Adrenal gland (tissue), 12 donors: ENCODE data around the gene DLG4. TPM values are rescaled to one million over a fixed set of nuclear protein-coding genes. Genes with fewer than 3 reads are reported as not detected.
"Not testable (repeated sequence)": the region's sequence is repeated elsewhere in the genome, so short reads cannot be mapped to it uniquely, and the experiment has no call there.

ENCODE experiments used
- DNase-seq, 7 donors: peaks; one replicate each; pipeline ENCODE4 v3.0.0-alpha.2; 2019 to 2020
- H3K27ac ChIP-seq, 5 donors: fragments of 200-600 bp; sonication (generic) in 4 of 5; 1 replicate in 3 of 5; 2 replicates in 2 of 5; pipeline versions ENCODE4 v1.5.1 to v1.8.0; 2016 to 2020; ENCODE audit warnings: mild to moderate bottlenecking in 1 of 5
- H3K27me3 ChIP-seq: fragments of 200-600 bp; 2 replicates; pipeline ENCODE4 v1.8.0; 2021
- H3K36me3 ChIP-seq, 2 donors: fragments of 200-600 bp; replicated peaks in 1 of 2; 1 replicate in 1 of 2; 2 replicates in 1 of 2; pipeline versions ENCODE4 v1.5.1 to v1.8.0; 2018 to 2022
- H3K4me1 ChIP-seq, 2 donors: fragments of 200-600 bp; replicated peaks in 1 of 2; 1 replicate in 1 of 2; 2 replicates in 1 of 2; pipeline versions ENCODE4 v1.5.1 to v1.8.0; 2018 to 2021
- H3K4me3 ChIP-seq, 4 donors: fragments of 200-600 bp; sonication (generic) in 3 of 4; one replicate each; pipeline ENCODE4 v1.5.1; 2016 to 2018
- H3K9me3 ChIP-seq, 3 donors: fragments of 200-600 bp; sonication (generic) in 1 of 3; replicated peaks in 1 of 3; 1 replicate in 2 of 3; 2 replicates in 1 of 3; pipeline versions ENCODE4 v1.5.1 to v1.8.0; 2016 to 2021
- POLR2A ChIP-seq, 2 donors: fragments of 450-650 bp; IDR thresholded peaks; one replicate each; pipeline ENCODE4 v1.6.1; 2017; ENCODE audit warnings: antibody characterized with exemption in 2 of 2, mild to moderate bottlenecking in 2 of 2, moderate library complexity in 1 of 2
- WGBS, 4 donors: extraction: QIAGEN DNeasy Blood & Tissue Kit in 2 of 4; methylation state at CpG; one replicate each; pipeline versions ENCODE4 v1.1.5 to v1.1.7; 2013 to 2017; 5-methylcytosine and 5-hydroxymethylcytosine counted together
- intact Hi-C, 2 donors: fragments of 100-400 bp; cut with DNase I; formaldehyde crosslinking; loops; one replicate each; pipeline versions ENCODE4 v1.14.1 to v1.15.0; 2022 to 2023
- polyA plus RNA-seq, 3 donors: library from polyadenylated mRNA; stranded (reverse); fragments of 200-250 nt in 2 of 3; fragments of 350-450 nt in 1 of 3; fragmentation: Illumina TruSeq in 1 of 3; extraction: RNeasy Lipid Tissue Mini Kit (QIAGEN cat#74804) in 1 of 3; gene quantifications; one replicate each; pipeline ENCODE4 v1.2.3, GENCODE V29; 2013 to 2014
- total RNA-seq, 9 donors: library from RNA; depleted of rRNA in 4 of 9; stranded (reverse); fragments of >200 nt in 4 of 9; fragments of 120-200 nt in 1 of 9; fragmentation: NEBNext Ultra II Directional in 1 of 9; extraction: Animal tissue kit (Norgen Biotek cat#: 25700) in 1 of 9; gene quantifications; one replicate each; pipeline versions ENCODE4 v1.1.0 to v1.2.4, GENCODE V29; 2013 to 2023
- TF ChIP-seq, protein P1 (sequence below), 6 experiments: fragments of 450-650 bp in 4 of 6; fragments of 200-600 bp in 2 of 6; sonication (generic) in 1 of 6; IDR thresholded peaks; 1 replicate in 5 of 6; 2 replicates in 1 of 6; pipeline versions ENCODE4 v1.5.1 to v1.8.0; 2016 to 2021; ENCODE audit warnings: antibody characterized with exemption in 6 of 6, mild to moderate bottlenecking in 2 of 6, moderate library complexity in 1 of 6
- donor health status: healthy with polysubstance abuse.
- donor health status: Bipolar disorder and iron deficiency.
- donor health status: DM: yes; HTN: yes; CAD: no.
- donor health status: DM: no; HTN: no; CAD: no.
- donor health status: DM: no; HTN: no; CAD: no.
- donor health status: DM: yes; HTN: yes; CAD: no.

Gene DLG4
- total and polyA plus RNA-seq, 12 donors: 14.1 to 172 (median 30.5) TPM

DNA sequence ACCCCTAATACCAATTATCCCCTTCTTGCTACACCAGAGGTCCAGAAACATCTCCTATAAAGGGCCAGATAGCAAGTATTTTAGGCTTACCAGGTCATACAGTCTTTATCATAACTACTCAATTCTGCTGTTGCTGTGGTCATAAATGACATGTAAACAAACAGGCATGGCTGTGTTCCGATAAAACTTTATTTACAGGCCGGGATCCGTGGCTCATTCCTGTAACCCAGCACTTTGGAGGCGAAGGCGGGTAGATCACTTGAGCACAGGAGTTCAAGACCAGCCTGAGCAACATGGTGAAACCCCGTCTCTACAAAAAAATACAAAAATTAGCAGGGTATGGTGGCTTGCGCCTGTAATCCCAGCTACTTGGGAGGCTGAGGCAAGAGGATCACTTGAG is 52.8 kb downstream of the DLG4 start:
- Histone ChIP-seq H3K4me1 (no peaks in the 10 kb centered on the region), H3K36me3 (no peaks in the 10 kb centered on the region), H3K4me3 (no peak overlapping the region), H3K27ac (no peak overlapping the region), H3K9me3 (no peaks in the 10 kb centered on the region), H3K27me3 (no peaks in the 10 kb centered on the region)
- DNase-seq: no peak
- TF ChIP-seq POLR2A (IDR thresholded peaks at IDR 0.05): no peak
- TF ChIP-seq, protein P1, sequence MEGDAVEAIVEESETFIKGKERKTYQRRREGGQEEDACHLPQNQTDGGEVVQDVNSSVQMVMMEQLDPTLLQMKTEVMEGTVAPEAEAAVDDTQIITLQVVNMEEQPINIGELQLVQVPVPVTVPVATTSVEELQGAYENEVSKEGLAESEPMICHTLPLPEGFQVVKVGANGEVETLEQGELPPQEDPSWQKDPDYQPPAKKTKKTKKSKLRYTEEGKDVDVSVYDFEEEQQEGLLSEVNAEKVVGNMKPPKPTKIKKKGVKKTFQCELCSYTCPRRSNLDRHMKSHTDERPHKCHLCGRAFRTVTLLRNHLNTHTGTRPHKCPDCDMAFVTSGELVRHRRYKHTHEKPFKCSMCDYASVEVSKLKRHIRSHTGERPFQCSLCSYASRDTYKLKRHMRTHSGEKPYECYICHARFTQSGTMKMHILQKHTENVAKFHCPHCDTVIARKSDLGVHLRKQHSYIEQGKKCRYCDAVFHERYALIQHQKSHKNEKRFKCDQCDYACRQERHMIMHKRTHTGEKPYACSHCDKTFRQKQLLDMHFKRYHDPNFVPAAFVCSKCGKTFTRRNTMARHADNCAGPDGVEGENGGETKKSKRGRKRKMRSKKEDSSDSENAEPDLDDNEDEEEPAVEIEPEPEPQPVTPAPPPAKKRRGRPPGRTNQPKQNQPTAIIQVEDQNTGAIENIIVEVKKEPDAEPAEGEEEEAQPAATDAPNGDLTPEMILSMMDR (IDR thresholded peaks at IDR 0.05): no peak
- 85 to 95% (median 88%) methylated on average over 5 to 7 of the region's 7 CpGs for WGBS, 4 donors
- intact Hi-C loops: no loop called here

- H3K36me3 ChIP-seq, H3K4me3 ChIP-seq, intact Hi-C loops, H3K27ac ChIP-seq, H3K4me1 ChIP-seq, DNase-seq, H3K27me3 ChIP-seq, H3K9me3 ChIP-seq: not testable (repeated sequence)
- 67 to 73% (median 71%) methylated on average over 10 of the region's 10 CpGs for WGBS, 4 donors
Measured at GRCh38 chr17:7159571-7159970, 60.1 kb downstream of the DLG4 start.

DNA sequence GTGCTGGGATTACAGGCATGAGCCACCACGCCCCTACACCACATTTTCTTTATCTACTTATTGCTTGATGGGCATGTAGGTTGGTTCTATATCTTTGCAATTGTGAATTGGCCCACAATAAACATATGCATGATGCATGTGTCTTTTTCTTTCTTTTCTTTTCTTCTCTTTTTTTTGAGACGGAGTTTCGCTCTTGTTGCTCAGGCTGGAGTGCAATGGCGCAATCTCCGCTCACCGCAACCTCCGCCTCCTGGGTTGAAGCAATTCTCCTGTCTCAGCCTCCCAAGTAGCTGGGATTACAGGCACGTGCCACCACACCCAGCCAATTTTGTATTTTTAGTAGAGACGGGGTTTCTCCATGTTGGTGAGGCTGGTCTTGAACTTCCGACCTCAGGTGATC is 61.2 kb downstream of the DLG4 start:
- H3K9me3 ChIP-seq, intact Hi-C loops, H3K36me3 ChIP-seq, H3K27ac ChIP-seq, H3K4me1 ChIP-seq, H3K4me3 ChIP-seq, DNase-seq, H3K27me3 ChIP-seq: not testable (repeated sequence)
- 79 to 84% (median 81%) methylated on average over 10 of the region's 10 CpGs for WGBS, 4 donors

GRCh38 chr17:7156342-7156940 is 63.2 kb downstream of the DLG4 start:
- intact Hi-C loops: no loop called here
- no peak for DNase-seq
- WGBS, 4 donors: 52 to 67% (median 62%) methylated on average over 10 of the region's 10 CpGs

GRCh38 chr17:7147772-7148171 is 71.9 kb downstream of the DLG4 start:
- intact Hi-C loops: no loop called here

More at GRCh38 chr17:7156342-7156940, 63.2 kb downstream of the DLG4 start:
- H3K27ac ChIP-seq: no peak overlapping the region
- H3K36me3 ChIP-seq: no peaks in the 10 kb centered on the region
- no peaks in the 10 kb centered on the region for H3K9me3 ChIP-seq
- no peaks in the 10 kb centered on the region for H3K27me3 ChIP-seq
- no peak for TF ChIP-seq POLR2A (IDR thresholded peaks at IDR 0.05)
- TF ChIP-seq, protein P1 (IDR thresholded peaks at IDR 0.05): no peak
- no peaks in the 10 kb centered on the region for H3K4me1 ChIP-seq
- no peak overlapping the region for H3K4me3 ChIP-seq

More at GRCh38 chr17:7147772-7148171, 71.9 kb downstream of the DLG4 start:
- WGBS, 4 donors: 48 to 63% (median 51%) methylated on average over 1 to 3 of the region's 3 CpGs
- Histone ChIP-seq H3K9me3 (no peaks in the 10 kb centered on the region), H3K36me3 (no peaks in the 10 kb centered on the region), H3K4me1 (no peaks in the 10 kb centered on the region), H3K27ac (no peak overlapping the region), H3K27me3 (no peaks in the 10 kb centered on the region), H3K4me3 (no peak overlapping the region)
- DNase-seq: no peak
- TF ChIP-seq, protein P1 (IDR thresholded peaks at IDR 0.05): no peak
- TF ChIP-seq POLR2A (IDR thresholded peaks at IDR 0.05): no peak
